Glutamatergic neuron (in vitro differentiated cells): ENCODE measurements around the gene INPP5B. TPM values are rescaled to one million over a fixed set of nuclear protein-coding genes. Genes with fewer than 3 reads are reported as not detected.
"Not testable (repeated sequence)": the region's sequence is repeated elsewhere in the genome, so short reads cannot be mapped to it uniquely, and the experiment has no call there.

Experiments used
- DNase-seq: peaks from one replicate; pipeline ENCODE4 v3.0.0; 2022
- H3K27ac Mint-ChIP-seq: one replicate; pipeline ENCODE4 v1.8.0; 2020; ENCODE audit warnings: mild to moderate bottlenecking, mixed read lengths, inconsistent platforms; ENCODE audit not compliant: unreplicated experiment
- H3K27me3 Mint-ChIP-seq: one replicate; pipeline ENCODE4 v1.8.0; 2020; ENCODE audit warnings: mild to moderate bottlenecking, moderate library complexity, mixed read lengths, inconsistent platforms; ENCODE audit not compliant: unreplicated experiment
- H3K36me3 Mint-ChIP-seq: one replicate; pipeline ENCODE4 v1.8.0; 2020; ENCODE audit warnings: mild to moderate bottlenecking, mixed read lengths, inconsistent platforms; ENCODE audit not compliant: unreplicated experiment
- H3K4me1 Mint-ChIP-seq: one replicate; pipeline ENCODE4 v1.8.0; 2020; ENCODE audit warnings: mild to moderate bottlenecking, low read depth, mixed read lengths, inconsistent platforms; ENCODE audit not compliant: unreplicated experiment
- H3K4me3 Mint-ChIP-seq: one replicate; pipeline ENCODE4 v1.8.0; 2020; ENCODE audit warnings: mild to moderate bottlenecking, mixed read lengths, inconsistent platforms; ENCODE audit not compliant: unreplicated experiment
- H3K9me3 Mint-ChIP-seq: one replicate; pipeline ENCODE4 v1.8.0; 2020; ENCODE audit warnings: mild to moderate bottlenecking, moderate library complexity, mixed read lengths, inconsistent platforms; ENCODE audit not compliant: unreplicated experiment
- total RNA-seq: library from RNA; stranded (reverse); fragmentation: NEBNext Ultra II Directional; extraction: Animal tissue kit (Norgen Biotek cat#: 25700); gene quantifications from one replicate; pipeline ENCODE4 v1.2.1, GENCODE V29; 2021; ENCODE audit not compliant: unreplicated experiment
- TF ChIP-seq, protein P1 (sequence below): fragments of 200-600 bp; sonication (generic); IDR thresholded peaks from one replicate; pipeline ENCODE4 v1.5.0; 2021; ENCODE audit not compliant: partially characterized antibody, unreplicated experiment

Gene INPP5B
- total RNA-seq, 1 donor from 2014 or later: 19.3 TPM

DNA sequence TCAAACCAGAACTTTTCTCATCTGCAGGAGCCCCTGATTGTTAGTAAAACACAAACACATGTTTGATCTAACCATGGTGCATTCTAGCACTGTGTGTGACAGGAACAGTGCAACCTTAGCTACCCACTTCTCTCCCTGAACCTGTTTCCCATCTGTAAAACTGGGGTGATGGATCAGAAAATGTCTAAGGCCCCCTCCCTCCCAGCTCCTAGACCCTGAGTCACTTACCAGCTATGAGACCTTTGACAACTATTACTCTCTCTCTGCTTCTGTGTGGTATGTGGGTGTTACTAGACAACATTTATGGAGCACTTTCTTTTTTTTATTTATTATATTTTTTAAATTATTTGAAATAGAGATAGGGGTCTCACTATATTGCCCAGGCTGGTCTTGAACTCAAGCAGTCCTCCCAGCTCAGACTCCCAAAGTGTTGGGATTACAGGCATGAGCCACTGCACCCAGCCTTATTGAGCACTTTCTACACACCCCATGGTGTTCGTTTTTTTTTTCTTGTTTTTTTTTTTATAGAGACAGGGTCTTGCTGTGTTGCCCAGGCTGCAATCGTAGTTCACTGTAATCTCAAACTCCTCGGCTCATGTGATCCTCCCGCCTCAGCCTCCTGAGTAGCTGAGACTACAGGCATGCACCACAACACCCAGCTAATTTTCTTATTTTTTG is 2.6 kb downstream of the INPP5B start:
- Mint-ChIP-seq H3K9me3 (no peaks in the 10 kb centered on the region), H3K4me3 (no peak overlapping the region), H3K4me1 (peaks cover 2% of the 10 kb centered on the region), H3K36me3 (no peaks in the 10 kb centered on the region), H3K27ac (no peak overlapping the region), H3K27me3 (peaks cover 7% of the 10 kb centered on the region)
- no peak for DNase-seq
- TF ChIP-seq, protein P1, sequence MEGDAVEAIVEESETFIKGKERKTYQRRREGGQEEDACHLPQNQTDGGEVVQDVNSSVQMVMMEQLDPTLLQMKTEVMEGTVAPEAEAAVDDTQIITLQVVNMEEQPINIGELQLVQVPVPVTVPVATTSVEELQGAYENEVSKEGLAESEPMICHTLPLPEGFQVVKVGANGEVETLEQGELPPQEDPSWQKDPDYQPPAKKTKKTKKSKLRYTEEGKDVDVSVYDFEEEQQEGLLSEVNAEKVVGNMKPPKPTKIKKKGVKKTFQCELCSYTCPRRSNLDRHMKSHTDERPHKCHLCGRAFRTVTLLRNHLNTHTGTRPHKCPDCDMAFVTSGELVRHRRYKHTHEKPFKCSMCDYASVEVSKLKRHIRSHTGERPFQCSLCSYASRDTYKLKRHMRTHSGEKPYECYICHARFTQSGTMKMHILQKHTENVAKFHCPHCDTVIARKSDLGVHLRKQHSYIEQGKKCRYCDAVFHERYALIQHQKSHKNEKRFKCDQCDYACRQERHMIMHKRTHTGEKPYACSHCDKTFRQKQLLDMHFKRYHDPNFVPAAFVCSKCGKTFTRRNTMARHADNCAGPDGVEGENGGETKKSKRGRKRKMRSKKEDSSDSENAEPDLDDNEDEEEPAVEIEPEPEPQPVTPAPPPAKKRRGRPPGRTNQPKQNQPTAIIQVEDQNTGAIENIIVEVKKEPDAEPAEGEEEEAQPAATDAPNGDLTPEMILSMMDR: no peak

DNA sequence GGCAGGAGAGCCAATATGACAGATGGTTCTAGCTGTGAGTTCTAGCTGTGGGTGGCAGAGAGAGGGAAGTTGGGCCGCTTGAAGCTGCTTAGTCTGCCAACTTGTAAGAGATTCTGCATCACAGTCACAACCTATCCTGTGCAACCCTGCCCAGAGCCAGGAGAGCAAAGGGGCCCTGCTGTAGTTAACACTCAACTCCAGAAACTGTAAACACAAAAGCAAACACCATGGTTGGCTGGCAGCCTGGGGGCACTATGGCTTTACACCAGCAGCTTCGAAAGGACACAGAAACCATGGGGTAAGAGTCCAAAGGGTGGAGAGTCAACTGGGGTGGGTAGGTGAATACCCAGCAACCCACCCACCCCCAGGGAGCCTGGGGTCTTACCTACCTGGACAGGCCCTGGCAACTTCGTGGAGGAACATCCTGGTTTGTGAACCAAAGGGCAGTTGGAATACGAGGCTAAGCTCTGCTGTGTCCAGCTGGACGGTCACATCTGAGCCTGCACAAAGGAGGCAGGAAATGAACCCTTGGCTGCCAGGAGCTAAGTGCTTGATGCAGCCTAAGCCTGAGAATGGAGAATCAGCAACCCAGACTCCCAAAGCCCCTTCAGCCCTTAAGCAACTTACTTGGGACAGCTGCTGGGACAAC is 6.4 kb downstream of the INPP5B start:
- no peak for DNase-seq
- Mint-ChIP-seq H3K9me3 (peaks cover 2% of the 10 kb centered on the region), H3K27ac (no peak overlapping the region), H3K4me3 (no peak overlapping the region), H3K36me3 (peaks cover 3% of the 10 kb centered on the region), H3K27me3 (peaks cover 4% of the 10 kb centered on the region), H3K4me1 (peaks cover 2% of the 10 kb centered on the region)
- TF ChIP-seq, protein P1: no peak

DNA sequence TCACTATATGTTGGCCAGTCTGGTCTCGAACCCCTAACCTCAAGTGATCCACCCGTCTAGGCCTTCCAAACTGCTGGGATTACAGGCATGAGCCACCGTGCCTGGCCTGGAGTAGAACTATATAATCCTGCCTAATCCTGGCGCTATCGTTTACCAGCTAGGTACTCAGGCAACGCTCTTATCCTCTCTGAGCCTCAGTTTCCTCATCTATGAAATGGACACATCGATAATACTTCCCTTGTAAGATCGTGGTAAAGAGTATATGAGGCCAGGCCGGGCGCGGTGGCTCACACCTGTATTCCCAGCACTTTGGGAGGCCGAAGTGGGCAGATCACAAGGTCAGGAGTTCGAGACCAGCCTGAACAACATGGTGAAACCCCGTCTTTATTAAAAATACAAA is 10.1 kb downstream of the INPP5B start:
- H3K27me3 Mint-ChIP-seq: not testable (repeated sequence)

DNA sequence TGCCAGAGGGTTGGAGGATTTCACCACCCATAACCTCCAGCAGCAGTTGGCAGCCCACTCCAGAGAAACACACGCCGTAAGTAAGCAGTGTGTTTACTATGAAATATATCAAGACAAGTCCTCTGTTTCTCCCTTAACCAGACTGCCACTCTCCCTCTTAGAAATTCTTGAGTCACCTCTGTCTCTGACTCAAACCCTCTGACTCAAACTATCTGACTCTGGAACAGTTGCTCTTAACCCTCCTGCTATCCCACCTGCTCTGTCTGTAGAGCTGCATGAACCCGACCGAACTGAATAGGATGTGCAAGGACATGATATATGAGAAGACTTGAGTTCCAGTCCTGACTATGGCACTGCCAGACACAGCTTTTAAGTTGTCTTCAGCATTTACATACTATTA is 14.1 kb downstream of the INPP5B start:
- peaks cover 3% of the 10 kb centered on the region for H3K4me1 Mint-ChIP-seq
- peak overlapping the region; percentile 66 for H3K4me3 Mint-ChIP-seq
- H3K27me3 Mint-ChIP-seq: no peaks in the 10 kb centered on the region
- TF ChIP-seq, protein P1: no peak
- peaks cover 8% of the 10 kb centered on the region for H3K36me3 Mint-ChIP-seq
- no peak overlapping the region for H3K27ac Mint-ChIP-seq
- peaks cover 3% of the 10 kb centered on the region for H3K9me3 Mint-ChIP-seq
- no peak for DNase-seq

More for the DNA sequence above, 10.1 kb downstream of the INPP5B start:
- not testable (repeated sequence) for H3K27ac Mint-ChIP-seq, DNase-seq, H3K4me1 Mint-ChIP-seq, H3K9me3 Mint-ChIP-seq, H3K4me3 Mint-ChIP-seq, H3K36me3 Mint-ChIP-seq

DNA sequence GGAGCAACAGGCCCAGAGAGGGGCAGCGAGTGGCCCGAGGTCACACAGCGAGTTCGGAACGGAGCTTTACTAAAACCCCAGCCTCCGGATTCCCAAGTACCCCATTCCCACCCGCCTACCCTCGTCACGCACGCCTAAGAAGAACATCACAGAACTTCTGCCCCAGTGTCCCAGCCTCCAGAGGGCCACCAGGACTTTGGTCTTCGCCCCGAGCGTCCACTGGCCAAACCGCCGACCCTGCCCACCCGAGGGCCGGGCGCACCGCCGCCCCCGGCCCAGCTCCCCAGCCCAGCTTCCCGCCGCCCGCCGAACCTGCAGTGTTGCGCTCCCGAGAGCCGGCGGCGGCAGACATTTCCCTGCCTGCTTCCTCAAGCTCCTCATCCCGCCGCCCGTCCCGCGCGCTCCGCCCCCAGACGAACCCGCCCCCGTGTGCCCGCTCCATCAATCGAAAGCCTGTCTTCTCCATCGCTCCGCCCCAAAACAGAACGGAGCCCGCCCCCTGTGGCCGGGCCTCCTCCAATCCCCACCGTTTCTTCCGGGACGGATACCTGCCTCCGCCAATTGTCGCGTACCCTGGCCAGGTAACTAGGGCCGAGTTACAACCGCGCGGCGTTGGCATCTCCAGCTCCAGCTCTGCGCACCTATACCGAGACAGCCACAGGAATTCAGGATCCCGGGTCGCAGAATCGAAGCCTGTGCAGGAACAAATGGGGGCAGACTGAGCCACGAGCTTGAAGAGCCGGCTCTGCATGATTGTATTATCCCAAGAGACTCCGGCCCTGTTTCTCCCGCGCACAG is 15.3 kb downstream of the INPP5B start:
- Mint-ChIP-seq H3K27ac (no peak overlapping the region), H3K36me3 (peaks cover 8% of the 10 kb centered on the region), H3K4me1 (peaks cover 3% of the 10 kb centered on the region), H3K4me3 (peak overlapping the region; percentile 97), H3K27me3 (no peaks in the 10 kb centered on the region), H3K9me3 (peaks cover 3% of the 10 kb centered on the region)
- TF ChIP-seq, protein P1: peak; percentile 26
- peak; percentile 97 for DNase-seq
